HG02642 (cell line): Measurements from ENCODE around the gene KLHDC8A.

ENCODE experiments used
- ATAC-seq: cut with Tn5 transposase; IDR thresholded peaks from one replicate; pipeline ENCODE4 v1.9.1; 2021; ENCODE audit warnings: mild to moderate bottlenecking; ENCODE audit not compliant: unreplicated experiment, poor library complexity

Gene KLHDC8A

DNA sequence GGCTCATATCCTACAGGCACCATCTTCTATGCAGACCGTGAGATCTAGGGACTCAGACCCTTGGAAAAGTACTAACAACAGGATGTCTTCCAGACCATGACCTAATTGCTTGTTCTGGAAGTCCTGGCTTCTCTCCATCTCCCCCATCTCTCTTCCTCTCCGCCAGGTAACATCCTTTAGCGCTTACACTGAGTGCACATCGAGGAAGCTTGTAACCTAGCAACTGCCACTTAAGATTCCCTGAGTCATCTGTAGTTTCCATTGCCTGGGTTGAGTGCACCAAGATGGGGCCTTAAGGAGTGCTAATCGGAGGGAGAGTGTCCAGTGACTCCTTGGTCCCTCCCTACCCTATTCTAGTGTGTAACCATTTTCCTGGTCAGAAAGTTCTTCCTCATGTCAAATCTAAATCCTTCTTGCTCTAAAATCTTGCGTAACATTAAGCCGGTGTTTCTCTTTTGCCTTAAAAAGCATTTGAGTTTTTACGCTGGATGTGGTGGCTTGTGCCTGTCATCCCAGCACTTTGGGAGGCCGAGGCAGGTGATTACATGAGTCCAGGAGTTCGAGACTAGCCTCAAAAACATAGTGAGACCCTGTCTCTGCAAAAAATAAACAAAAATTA lies 9.7 kb downstream of the KLHDC8A start:
- no peak for ATAC-seq

DNA sequence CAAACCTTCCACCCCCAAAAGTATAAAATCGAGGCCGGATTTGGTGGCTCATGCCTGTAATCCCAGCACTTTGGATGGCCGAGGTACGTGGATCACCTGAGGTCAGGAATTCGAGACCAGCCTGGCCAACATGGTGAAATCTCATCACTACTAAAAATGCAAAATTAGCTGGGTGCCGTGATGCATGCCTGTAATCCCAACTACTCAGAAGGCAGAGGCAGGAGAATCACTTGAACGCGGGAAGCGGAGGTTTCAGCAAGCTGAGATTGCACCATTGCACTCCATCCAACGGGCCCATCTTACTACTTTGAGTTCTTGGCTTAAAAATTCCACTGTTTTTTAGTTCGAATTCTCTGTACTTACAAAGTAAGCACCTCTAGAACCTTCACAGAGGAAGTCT lies 11.0 kb downstream of the KLHDC8A start:
- ATAC-seq, result no peak

DNA sequence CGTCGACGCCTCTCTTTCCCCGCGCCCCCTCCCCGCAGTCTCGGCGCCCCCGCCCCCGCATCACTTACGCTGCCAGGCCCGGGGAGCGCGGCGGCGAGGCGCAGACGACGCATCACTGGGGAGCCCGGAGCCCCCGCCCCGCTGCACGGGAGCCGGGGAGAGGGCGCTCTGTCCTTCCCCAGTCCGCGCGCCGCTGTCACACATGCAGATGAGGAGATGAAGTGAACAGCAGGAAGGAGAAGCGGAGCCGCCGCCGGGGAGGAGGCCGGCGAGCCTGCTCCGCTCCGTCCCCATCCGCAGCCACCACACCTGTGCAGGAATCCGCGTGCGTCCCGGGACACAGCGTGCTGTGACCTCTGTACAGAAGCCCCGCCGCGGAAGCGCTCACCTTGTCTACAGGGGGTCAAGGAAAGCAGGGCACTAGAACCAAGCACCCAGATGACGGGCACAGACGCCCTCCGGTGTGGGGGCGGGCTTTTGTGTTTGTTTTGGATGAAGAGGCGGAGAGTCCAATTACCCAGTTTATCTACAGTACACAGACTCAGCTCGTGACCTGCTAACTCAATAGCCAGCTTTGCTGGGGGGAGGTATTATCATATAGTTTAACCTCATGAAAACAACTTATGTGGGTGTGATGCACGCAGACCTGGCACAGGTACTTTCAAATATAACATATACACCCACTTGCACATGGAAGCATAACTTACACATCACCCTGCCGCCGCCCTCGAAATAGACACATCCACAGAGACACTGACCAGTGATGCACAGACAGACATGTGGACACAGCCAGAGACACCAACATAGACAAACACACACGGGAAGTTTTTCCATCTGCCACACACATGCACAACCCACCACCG lies 12.4 kb downstream of the KLHDC8A start:
- no peak for ATAC-seq

DNA sequence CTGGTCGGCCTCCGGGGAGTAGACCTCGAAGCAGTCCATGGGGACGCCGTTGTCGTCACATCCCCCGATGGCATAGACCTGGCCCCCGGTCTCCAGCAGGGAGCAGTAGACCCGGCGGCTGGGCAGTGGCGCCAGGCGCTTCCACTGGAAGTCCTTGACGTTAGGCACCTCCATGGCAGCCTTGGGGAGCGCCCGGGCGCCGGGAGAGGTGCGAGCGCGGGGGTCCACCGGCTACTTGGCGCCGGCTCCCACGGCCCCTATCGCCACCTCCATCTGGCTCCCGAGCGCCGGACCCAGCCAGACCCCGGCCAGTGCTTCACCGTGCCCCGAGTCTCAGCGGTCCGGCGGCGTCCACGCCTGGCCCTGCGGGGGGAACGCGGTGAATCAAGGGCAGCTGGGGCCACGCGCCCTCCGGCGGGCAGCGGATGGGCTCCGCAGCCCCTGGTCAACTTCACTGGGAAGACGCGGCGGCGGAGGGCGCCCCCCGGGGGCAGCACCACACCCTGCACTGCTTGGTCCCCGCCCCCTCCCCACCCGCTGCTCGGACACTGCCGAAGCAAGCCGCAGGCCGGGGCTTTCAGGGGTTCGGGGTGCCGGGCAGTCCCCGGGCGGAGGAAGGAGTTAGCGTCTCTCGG lies 13.2 kb downstream of the KLHDC8A start:
- no peak for ATAC-seq

DNA sequence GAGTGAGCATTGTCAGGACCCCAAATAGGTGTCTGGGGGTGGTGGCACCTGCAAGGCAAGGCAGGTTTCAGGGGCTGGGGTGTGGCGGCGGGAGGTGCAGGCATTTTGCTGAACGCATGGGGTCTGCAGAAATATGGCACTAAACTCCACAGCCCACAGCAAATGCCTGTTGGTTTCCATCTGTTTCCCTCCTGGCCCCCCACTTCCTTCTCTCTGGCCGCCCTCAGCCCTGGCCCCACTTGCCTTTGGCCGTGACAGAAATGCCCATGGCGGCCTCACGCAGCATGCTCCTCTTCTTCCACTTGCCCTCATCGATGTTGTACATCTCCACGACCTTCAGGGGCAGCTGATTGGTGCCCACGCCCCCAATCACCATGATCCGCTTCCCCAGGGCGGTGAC lies 13.7 kb downstream of the KLHDC8A start:
- ATAC-seq, result no peak

DNA sequence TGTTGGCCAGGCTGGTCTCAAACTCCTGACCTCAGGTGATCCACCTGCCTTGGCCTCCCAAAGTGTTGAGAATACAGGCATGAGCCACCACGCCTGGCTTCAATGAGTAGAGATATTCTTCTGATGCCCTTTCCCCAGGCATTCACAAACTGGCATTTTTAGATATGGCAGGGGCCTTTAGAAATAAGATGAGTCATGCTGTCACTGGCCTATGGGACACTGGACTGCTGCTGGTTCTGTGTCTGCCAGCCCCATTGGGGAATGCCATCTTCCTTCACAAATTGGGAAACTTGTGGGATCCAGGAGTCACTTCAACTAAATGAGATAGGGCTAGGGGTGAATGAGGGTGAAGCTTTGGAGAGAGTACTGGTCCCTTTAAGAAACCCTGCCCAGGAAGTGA lies 16.0 kb downstream of the KLHDC8A start:
- ATAC-seq, result no peak

DNA sequence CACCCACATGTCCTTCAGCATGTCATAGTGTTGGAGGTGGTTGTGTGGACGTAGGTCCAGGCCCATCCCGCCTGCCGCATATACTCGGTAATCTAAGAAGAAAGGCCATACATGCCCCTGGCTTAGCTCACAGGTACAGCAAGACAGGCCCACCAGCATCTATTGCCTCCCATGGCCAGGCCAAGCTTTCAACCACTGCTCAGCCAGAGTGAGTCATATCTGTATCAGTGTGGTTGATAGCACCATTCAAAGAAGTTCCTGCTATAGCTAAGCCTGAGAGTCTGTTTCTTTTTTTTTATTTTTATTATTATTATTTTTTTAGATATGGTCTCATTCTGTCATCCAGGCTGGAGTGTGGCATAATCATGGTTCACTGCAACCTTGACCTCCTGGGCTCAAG lies 17.0 kb downstream of the KLHDC8A start:
- ATAC-seq, result peak; percentile 64

DNA sequence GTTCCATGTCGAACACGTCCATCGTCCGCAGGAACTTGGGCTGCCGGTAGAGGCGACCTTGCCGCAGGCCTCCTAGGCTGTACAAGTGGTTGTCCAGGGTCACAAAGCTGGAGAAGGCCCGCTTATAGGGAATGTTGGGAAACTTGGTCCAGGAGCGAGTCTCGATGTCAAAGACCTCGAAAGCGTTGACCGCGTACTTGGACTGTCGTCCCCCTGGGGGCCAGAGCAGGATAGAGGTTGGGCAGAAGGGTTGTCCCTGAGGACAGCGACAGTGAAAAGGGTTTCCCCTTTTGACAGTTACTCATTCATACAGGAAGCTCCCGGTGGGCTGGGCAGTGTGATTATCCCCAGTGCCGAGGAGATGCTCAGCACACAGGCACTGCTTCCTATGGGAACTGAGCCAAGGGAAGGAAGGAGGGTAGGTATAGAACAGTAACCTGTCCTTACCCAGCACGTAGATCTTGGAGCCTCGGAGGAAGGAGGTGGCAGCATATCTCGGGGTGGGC lies 17.5 kb downstream of the KLHDC8A start:
- ATAC-seq, result no peak

DNA sequence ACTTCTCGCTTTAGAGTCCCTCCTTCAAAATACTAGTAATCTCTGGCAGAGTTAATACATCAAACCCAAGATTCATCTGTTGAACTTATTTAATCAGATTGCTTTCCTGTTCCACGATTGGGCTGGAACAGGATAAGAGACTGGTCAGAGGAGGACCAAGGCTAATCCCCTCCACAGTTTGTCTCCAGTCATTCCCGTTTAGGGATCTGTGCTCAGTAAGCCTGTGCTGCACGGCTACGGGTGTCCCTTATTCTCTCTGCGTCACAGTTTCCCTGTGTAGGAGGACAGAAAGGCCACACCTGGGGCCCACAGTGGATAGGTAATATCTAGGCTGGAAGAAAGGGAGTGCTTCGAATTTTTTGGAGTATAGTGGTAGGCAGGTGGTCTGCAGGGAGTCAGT lies 18.7 kb downstream of the KLHDC8A start:
- no peak for ATAC-seq

DNA sequence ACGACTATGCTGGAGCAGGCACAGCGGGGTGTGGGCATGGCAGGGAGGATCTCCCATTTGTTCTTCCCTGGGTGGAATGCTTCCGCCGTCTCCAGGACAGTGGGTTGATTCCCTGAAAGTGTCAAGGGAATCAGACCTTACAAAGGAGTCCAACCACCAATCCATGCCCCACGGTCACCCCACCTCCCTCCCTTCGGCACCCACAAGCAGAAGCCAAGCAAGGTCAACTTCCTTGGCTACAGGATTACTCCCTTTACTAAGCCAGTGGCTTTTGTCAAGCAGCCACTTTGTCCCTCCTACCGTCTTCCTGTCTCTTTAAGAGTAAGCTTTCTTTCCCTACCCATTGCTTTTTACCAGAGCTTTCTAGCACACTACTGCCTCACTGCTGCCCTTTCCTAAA lies 19.2 kb downstream of the KLHDC8A start:
- no peak for ATAC-seq

DNA sequence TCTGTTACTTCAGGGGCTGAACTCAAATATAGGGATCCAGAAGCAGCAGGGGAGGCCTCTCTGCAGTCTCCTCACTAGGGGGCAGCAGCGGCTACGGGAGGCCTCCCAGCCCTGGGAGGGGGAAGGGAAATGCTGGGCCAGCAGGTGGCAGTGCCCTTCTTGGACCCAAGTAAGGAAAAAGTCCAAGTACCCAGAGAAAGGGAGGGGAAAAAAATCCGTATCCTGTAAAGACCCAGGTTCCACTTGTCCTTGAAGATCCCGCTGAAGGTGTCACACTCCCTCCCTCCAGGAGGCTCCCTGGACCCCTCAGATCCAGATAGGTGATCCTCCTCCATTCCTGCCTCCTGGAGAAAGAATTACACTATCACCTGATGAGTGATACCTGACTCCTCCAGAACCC lies 21.0 kb downstream of the KLHDC8A start:
- no peak for ATAC-seq

DNA sequence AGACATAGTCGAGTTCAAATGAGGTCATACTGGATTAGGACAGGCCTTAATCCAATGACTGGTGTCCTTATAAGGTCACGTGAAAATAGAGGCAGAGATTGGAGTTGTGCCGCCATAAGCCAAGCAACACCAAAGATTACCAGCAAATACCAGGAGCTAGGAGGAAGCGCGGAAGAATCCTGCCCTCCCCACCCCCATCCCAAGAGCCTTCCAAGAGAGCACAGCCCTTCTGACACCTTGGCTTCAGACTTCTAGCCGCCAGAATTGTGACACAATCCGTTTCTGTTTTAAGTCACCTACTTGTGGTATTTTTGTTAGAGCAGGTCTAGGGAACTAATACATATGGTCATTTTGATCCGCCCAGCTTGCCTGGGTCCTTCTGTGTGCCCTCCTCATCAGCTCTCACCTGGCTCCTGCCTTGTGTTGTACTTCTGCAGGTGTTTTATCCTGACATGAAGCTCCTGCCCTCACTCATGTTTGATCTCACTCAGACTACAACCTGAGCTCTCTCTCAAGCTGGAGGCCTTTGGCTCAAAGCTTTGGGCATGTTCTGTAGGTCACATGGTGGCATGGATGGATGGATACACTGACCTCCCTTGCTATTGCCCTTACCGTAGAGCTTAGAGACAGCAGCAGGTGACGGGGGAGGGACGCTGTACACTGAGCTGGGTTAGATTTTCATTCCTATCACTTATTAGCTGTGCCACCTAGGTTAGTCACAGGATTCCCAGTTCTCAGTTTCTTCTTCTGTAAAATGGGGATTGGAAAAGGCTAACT lies 24.5 kb downstream of the KLHDC8A start:
- no peak for ATAC-seq

DNA sequence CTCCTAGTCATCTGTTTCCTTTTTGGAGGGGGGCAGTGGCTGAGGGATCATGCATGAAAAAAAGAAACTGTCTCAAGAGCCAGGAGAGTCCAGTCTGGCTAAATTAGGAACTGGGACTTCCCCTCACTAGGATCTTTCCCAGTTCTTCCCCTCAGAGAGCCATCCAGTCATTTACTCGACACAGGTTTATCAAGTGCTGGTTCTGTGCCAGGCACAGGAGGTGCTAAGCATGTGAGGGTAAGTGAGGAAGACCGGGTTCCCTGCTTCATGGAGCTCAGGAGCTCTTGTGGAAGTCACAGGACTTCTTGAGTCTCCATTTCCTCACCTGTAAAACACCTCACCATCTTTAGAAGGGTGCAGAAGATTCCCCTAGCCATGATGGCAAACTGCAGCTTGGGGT lies 26.6 kb downstream of the KLHDC8A start:
- ATAC-seq, result no peak

DNA sequence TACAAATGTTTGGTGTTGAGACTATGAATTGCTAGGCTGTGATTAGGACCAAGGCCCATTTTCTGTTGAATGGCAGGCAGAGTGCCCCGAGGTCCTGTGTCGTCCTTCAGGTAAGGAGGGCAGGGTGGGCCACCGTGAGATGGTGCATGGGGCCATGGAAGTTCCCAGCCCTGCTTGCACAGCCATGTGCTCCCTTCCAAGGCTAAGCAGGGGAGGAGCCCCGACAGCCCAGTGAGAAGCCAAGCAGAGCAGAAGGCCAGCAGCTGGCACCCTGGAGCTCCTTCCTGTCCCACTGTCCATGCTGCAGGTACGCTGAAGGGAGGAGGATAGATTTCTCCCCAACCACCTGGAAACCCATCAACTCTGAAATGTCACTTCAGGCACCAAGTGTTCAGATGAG lies 27.0 kb downstream of the KLHDC8A start:
- no peak for ATAC-seq

DNA sequence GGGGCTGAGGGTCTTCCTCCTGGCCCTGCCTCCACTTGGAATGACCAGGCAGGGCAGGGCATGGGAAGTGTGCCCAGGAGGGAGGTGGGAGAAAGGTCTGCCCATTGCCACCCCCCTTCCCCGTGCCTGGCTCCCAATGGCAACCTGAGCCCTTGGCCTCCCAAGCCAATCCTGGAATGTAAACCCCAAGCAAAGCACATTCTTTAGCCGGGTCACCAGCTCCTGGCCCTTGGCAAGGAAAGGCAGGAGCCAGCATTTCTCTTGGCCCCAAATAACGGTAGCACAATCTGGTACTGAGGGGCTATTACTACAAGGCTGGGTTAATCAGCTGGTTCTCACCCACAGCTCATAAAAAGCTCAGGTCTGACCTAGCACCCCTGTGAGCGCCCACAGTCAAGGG lies 28.2 kb downstream of the KLHDC8A start:
- no peak for ATAC-seq

DNA sequence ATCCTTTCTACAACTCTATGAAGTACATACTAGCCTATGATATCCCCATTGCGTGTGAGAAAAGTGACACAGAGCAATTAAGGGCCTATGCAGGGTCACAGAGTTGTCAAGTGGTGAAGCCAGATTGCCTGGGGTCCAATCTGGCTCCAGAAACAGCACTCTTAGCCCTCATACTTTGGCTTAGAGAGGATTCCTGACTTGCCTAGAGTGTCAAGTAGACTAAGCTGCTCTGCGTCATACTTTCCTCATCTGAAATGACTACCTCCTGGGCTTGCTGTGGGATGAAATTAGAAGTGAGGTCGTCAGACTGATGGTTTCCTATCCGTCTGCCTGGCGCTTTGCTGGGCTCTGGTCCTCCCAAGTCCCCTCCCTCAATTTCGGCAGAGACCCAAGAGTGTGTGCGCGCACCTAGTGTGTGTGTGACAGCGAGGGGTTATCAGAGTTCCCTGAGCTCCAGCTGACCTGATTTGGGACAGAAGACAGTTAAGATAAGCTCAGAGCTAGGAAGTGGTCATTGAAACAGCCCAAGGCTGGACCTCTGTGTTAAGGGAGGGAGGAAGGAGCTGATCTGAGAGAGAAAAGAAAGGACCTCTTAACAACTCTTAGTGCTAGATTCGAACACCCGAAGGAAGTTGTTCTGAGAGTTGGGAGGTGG lies 29.8 kb downstream of the KLHDC8A start:
- no peak for ATAC-seq

DNA sequence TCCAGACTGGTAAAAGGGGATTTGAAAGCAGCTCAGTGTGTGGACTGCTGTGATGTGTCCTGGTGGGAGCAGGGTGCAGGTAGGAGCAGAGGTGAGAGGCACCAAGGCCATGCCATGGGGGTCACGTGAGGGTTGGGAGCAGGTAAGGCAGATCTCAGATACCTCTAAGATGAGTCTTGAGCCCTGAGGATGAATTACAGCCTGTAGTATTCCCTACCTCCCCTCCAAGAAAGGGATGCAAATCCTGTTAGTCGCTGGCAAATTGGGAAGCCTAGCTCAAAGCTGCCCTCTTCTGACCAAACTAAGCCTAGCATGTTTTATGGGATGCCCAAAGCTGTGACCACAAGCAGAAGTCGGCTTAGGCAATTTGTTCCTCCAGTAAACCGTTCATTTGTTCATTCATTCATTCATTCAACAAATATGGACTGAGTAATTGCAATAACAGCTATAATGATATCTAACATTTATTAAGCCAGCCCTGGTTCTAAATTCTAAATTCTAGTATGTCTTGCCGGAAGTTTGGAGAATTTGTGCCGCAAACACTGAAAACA lies 31.3 kb downstream of the KLHDC8A start:
- ATAC-seq, result no peak

DNA sequence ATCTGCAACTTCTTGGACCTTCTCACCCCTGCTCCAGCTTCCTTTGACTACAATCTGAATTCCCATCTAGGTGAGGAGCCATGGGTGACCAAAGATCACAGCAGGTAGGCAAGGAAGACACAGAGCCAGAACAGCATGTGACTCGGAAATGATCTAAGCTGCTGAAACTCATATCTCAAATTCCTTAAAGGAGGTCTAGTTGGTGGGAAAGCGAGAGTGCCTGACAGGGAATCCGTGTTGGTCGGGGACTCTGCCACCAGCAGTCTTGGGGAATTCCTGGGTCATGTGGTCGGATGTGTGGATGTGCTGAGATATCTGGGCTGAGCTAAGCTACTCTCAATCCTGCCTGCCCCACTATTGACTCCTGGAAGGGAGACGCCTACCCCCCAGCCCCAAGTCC lies 31.9 kb downstream of the KLHDC8A start:
- no peak for ATAC-seq

DNA sequence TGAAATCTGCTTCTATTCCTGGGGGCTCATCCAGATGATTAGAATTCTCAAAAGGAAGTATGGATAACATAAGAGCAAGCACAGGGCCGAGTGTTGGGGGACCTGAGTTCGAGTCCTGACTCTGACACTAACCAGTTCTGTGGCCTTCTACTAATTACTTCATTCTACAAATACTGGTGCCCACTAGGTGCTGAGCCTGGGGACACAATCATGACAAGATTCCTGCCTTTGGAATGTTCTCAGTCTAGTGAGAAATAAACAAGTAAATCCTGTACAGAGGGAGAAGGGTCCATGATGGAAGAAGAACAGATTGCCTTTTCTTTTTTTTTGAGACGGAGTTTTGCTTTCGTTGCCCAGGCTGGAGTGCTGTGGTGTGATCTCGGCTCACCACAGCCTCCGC lies 32.9 kb downstream of the KLHDC8A start:
- no peak for ATAC-seq

DNA sequence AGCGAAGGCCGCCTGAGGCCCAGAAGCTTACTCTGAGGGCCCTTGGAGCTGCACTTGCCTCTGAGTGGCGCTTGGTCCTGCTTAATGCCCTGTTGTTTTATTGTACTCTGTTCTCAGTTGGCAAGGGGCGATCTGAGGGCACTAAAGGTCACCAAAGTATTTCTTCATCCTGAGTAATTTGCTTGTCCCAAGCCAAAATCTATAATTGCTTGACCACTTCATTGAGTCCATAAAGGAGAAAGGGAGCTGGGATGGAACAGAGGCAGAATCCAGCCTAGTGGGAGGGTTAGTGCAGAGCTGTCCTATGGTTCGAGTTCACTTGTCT lies 34.8 kb downstream of the KLHDC8A start:
- ATAC-seq, result no peak
